RWPE2 (cell line): ENCODE measurements around the gene INF2.
A peak's percentile ranks its signal among the peaks of the same experiment; 100 is the strongest.

ENCODE experiments used
- ATAC-seq: fragments of 200-7000 bp; cut with Tn5 transposase; 3 replicates; pipeline ENCODE4 v1.9.1; 2021; ENCODE audit warnings: low read depth
- DNase-seq: peaks from one replicate; pipeline ENCODE4 v3.0.0-alpha.2; 2020; ENCODE audit warnings: low spot score
- H3K27ac ChIP-seq: fragments of 450-650 bp; 2 replicates; pipeline ENCODE4 v1.5.1; 2017; ENCODE audit warnings: mild to moderate bottlenecking; ENCODE audit not compliant: poor library complexity, severe bottlenecking
- H3K27me3 ChIP-seq: fragments of 250-450 bp; sonication (Bioruptor Pico); 2 replicates; pipeline ENCODE4 v1.5.1; 2021; ENCODE audit warnings: mild to moderate bottlenecking, moderate library complexity; ENCODE audit not compliant: insufficient read depth, poor library complexity, severe bottlenecking
- H3K36me3 ChIP-seq: fragments of 250-450 bp; sonication (Bioruptor Pico); 2 replicates; pipeline ENCODE4 v1.5.1; 2020; ENCODE audit warnings: low read depth, mild to moderate bottlenecking, moderate library complexity
- H3K4me1 ChIP-seq: fragments of 250-450 bp; sonication (Bioruptor Pico); 2 replicates; pipeline ENCODE4 v1.5.1; 2021; ENCODE audit warnings: mild to moderate bottlenecking, moderate library complexity; ENCODE audit not compliant: insufficient read depth, poor library complexity, severe bottlenecking
- H3K4me3 ChIP-seq: fragments of 250-450 bp; sonication (Bioruptor Pico); 2 replicates; pipeline ENCODE4 v1.5.1; 2021; ENCODE audit warnings: mild to moderate bottlenecking, moderate library complexity; ENCODE audit not compliant: severe bottlenecking
- H3K9me3 ChIP-seq: fragments of 250-450 bp; sonication (Bioruptor Pico); 2 replicates; pipeline ENCODE4 v1.5.1; 2021; ENCODE audit warnings: mild to moderate bottlenecking, moderate library complexity; ENCODE audit not compliant: severe bottlenecking
- CTCF ChIP-seq: fragments of 450-650 bp; IDR thresholded peaks from one replicate; pipeline ENCODE4 v1.5.1; 2017; ENCODE audit warnings: mild to moderate bottlenecking, moderate library complexity; ENCODE audit not compliant: poor library complexity, severe bottlenecking

INF2 gene

GRCh38 chr14:104741803-104742251 is 52.4 kb downstream of the INF2 start:
- no peak for TF ChIP-seq CTCF
- Histone ChIP-seq H3K27me3 (no peaks in the 10 kb centered on the region), H3K4me1 (peaks cover 5% of the 10 kb centered on the region), H3K27ac (no peak overlapping the region), H3K36me3 (peaks cover 23% of the 10 kb centered on the region), H3K4me3 (no peak overlapping the region), H3K9me3 (no peaks in the 10 kb centered on the region)
- ATAC-seq (no peak), DNase-seq (no peak)

GRCh38 chr14:104742586-104743455 is 53.4 kb downstream of the INF2 start:
- Histone ChIP-seq H3K36me3 (peaks cover 14% of the 10 kb centered on the region; the same call in 1 of the 2 replicates), H3K27ac (peak overlapping the region; percentile 24), H3K27me3 (no peaks in the 10 kb centered on the region), H3K4me3 (no peak overlapping the region), H3K4me1 (peaks cover 13% of the 10 kb centered on the region), H3K9me3 (no peaks in the 10 kb centered on the region)
- no peak for TF ChIP-seq CTCF
- no peak for ATAC-seq
- DNase-seq, result no peak

GRCh38 chr14:104743461-104744380 is 54.3 kb downstream of the INF2 start:
- no peak overlapping the region for H3K4me3 ChIP-seq
- ATAC-seq (peak; percentile 34), DNase-seq (no peak)
- peaks cover 16% of the 10 kb centered on the region for H3K4me1 ChIP-seq
- H3K27me3 ChIP-seq, result no peaks in the 10 kb centered on the region
- no peak for TF ChIP-seq CTCF
- peaks cover 14% of the 10 kb centered on the region; the same call in 1 of the 2 replicates for H3K36me3 ChIP-seq
- H3K27ac ChIP-seq, result peak overlapping the region; percentile 24
- no peaks in the 10 kb centered on the region for H3K9me3 ChIP-seq

- Histone ChIP-seq H3K36me3 (peaks cover 14% of the 10 kb centered on the region; the same call in 1 of the 2 replicates), H3K27me3 (no peaks in the 10 kb centered on the region), H3K27ac (no peak overlapping the region), H3K4me3 (no peak overlapping the region), H3K9me3 (no peaks in the 10 kb centered on the region), H3K4me1 (peaks cover 23% of the 10 kb centered on the region)
- ATAC-seq (no peak), DNase-seq (no peak)
- no peak for TF ChIP-seq CTCF
Observed at GRCh38 chr14:104744484-104744883, 55.1 kb downstream of the INF2 start.
